Left ventricle myocardium inferior (tissue), 1 donor: Measurements from ENCODE around the gene OR2L3. TPM values are rescaled to one million over a fixed set of nuclear protein-coding genes. Genes with fewer than 3 reads are reported as not detected.

Experiments
- DNase-seq: peaks from one replicate; pipeline ENCODE4 v3.0.0-alpha.2; 2020
- H3K27ac ChIP-seq: fragments of 200-600 bp; replicated peaks from 2 replicates; pipeline ENCODE4 v1.8.0; 2021
- H3K27me3 ChIP-seq: fragments of 200-600 bp; 2 replicates; pipeline ENCODE4 v1.8.0; 2021; ENCODE audit warnings: low read depth
- H3K36me3 ChIP-seq: fragments of 200-600 bp; 2 replicates; pipeline ENCODE4 v1.8.0; 2021
- H3K4me1 ChIP-seq: fragments of 200-600 bp; 2 replicates; pipeline ENCODE4 v1.8.0; 2021
- H3K4me3 ChIP-seq: fragments of 200-600 bp; 2 replicates; pipeline ENCODE4 v1.8.0; 2021; ENCODE audit warnings: mild to moderate bottlenecking, moderate library complexity
- H3K9me3 ChIP-seq: fragments of 200-600 bp; replicated peaks from 2 replicates; pipeline ENCODE4 v1.8.0; 2021
- intact Hi-C: fragments of 100-400 bp; cut with micrococcal nuclease; formaldehyde crosslinking; loops from one replicate; pipeline ENCODE4 v1.11.0; 2022
- total RNA-seq: library from RNA; stranded (reverse); fragmentation: NEBNext Ultra II Directional; extraction: Animal tissue kit (Norgen Biotek cat#: 25700); gene quantifications from one replicate; pipeline ENCODE4 v1.2.1, GENCODE V29; 2021
- TF ChIP-seq, protein P1 (sequence below): fragments of 200-600 bp; IDR thresholded peaks from 2 replicates; pipeline ENCODE4 v1.8.0; 2021; ENCODE audit warnings: antibody characterized with exemption, mild to moderate bottlenecking, borderline replicate concordance
- donor health status: DM: no; HTN: yes; CAD: no; lungs with severe emphysema.

OR2L3 gene
- total RNA-seq, 1 donor from 2014 or later, result not detected

DNA sequence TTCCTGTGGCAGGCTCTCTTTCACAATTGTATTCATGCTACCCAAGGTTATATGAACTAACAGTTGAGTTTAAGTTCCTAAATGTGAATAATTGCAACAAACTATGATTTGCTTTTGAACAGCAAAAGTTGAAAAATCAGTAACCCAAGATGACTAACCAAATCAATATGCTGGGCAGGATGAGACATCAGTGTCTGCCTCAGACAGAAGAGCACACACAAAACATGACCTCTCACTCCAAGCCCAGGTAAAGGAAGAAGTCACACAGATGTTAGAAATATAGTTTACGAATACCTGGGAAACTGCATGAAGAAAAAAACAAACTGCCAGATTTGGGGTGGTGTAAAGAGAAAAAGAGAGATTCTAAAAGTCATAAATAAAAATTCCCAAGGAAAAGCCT, 51.9 kb downstream of the OR2L3 start:
- no peak overlapping the region for H3K27ac ChIP-seq
- intact Hi-C loops, result no loop called here
- H3K27me3 ChIP-seq, result no peaks in the 10 kb centered on the region
- TF ChIP-seq, protein P1, sequence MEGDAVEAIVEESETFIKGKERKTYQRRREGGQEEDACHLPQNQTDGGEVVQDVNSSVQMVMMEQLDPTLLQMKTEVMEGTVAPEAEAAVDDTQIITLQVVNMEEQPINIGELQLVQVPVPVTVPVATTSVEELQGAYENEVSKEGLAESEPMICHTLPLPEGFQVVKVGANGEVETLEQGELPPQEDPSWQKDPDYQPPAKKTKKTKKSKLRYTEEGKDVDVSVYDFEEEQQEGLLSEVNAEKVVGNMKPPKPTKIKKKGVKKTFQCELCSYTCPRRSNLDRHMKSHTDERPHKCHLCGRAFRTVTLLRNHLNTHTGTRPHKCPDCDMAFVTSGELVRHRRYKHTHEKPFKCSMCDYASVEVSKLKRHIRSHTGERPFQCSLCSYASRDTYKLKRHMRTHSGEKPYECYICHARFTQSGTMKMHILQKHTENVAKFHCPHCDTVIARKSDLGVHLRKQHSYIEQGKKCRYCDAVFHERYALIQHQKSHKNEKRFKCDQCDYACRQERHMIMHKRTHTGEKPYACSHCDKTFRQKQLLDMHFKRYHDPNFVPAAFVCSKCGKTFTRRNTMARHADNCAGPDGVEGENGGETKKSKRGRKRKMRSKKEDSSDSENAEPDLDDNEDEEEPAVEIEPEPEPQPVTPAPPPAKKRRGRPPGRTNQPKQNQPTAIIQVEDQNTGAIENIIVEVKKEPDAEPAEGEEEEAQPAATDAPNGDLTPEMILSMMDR, result no peak
- no peaks in the 10 kb centered on the region for H3K36me3 ChIP-seq
- H3K4me1 ChIP-seq, result no peaks in the 10 kb centered on the region
- no peaks in the 10 kb centered on the region for H3K9me3 ChIP-seq
- H3K4me3 ChIP-seq, result no peak overlapping the region
- DNase-seq, result no peak

DNA sequence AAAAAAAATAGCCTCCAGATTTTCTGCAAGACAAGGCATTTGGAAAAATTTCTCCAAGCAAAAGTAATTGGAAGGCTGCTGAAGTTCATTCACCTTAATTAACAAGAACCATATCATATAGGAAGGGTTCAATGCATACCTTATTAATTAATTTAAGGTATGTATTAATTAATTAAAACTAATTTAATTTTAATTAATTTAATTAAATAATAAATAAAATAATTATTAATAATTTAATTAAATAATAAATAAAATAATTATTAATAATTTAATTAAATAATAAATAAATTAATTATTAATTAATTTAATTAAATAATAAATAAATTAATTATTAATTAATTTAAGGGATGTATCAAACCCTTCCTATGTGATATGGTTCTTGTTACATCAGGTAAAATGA, 56.2 kb downstream of the OR2L3 start:
- intact Hi-C loops, result no loop called here
- Histone ChIP-seq H3K27ac (no peak overlapping the region), H3K4me1 (no peaks in the 10 kb centered on the region), H3K4me3 (no peak overlapping the region), H3K9me3 (peaks cover 32% of the 10 kb centered on the region), H3K36me3 (no peaks in the 10 kb centered on the region), H3K27me3 (no peaks in the 10 kb centered on the region)
- DNase-seq, result no peak
- TF ChIP-seq, protein P1, result no peak

DNA sequence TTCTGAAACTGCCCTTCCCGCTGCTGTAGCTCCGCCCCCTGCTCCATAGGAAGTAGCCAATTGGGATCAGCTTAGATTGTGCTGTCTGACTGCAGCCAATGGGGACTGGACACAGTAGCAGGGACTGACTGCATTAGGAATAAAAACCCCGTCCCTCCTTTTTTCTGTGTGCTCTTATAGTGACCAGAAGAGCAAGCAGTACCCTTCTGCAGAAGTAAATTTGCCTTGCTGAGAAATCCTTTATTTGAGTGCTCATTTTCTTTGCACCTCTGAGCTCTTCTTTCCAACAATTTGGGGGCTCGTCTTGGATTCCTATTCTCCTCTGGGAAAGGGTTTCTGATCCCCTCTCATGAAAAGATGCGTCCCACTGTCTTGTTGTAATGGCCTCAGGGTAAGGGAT, 64.5 kb downstream of the OR2L3 start:
- Histone ChIP-seq H3K36me3 (no peaks in the 10 kb centered on the region), H3K27ac (no peak overlapping the region), H3K4me3 (no peak overlapping the region), H3K27me3 (no peaks in the 10 kb centered on the region), H3K9me3 (peaks cover 74% of the 10 kb centered on the region), H3K4me1 (no peaks in the 10 kb centered on the region)
- TF ChIP-seq, protein P1, result no peak
- DNase-seq, result no peak
- intact Hi-C loops, result no loop called here

Other genes starting within 250 kb of the OR2L3 start
- not detected for gene OR14A16, start 222.7 kb upstream of the OR2L3 start, total RNA-seq
- not detected for gene OR11L1, start 204.9 kb upstream of the OR2L3 start, total RNA-seq
- gene TRIM58, start 189.6 kb upstream of the OR2L3 start, total RNA-seq, result 0.16 TPM
- gene OR2W3, start 151.2 kb upstream of the OR2L3 start, total RNA-seq, result not detected
- gene OR2T8, start 126.6 kb upstream of the OR2L3 start, total RNA-seq, result not detected
- gene OR2AJ1, start 121.9 kb upstream of the OR2L3 start, total RNA-seq, result not detected
- gene OR2L8, start 98.0 kb upstream of the OR2L3 start, total RNA-seq, result not detected
- not detected for gene OR2AK2, start 81.6 kb upstream of the OR2L3 start, total RNA-seq
- gene OR2L5, start 33.2 kb upstream of the OR2L3 start, total RNA-seq, result not detected
- not detected for gene OR2L2, start 16.8 kb upstream of the OR2L3 start, total RNA-seq
- not detected for gene OR2L13, start 48.3 kb downstream of the OR2L3 start, total RNA-seq
- not detected for gene OR2M5, start 98.3 kb downstream of the OR2L3 start, total RNA-seq
- gene OR2M2, start 128.0 kb downstream of the OR2L3 start, total RNA-seq, result not detected
- gene OR2M3, start 150.4 kb downstream of the OR2L3 start, total RNA-seq, result not detected
- not detected for gene OR2M4, start 184.6 kb downstream of the OR2L3 start, total RNA-seq
- gene OR2T33, start 231.1 kb downstream of the OR2L3 start, total RNA-seq, result not detected